Measurements from ENCODE around the gene RAB5IF.
"Not testable (repeated sequence)": the region's sequence is repeated elsewhere in the genome, so short reads cannot be mapped to it uniquely, and the experiment has no call there.

The RAB5IF gene

GRCh38 chr20:36629719-36630681, 24.4 kb downstream of the RAB5IF start:
- peak in 1 of 2 donors; percentile 16 for DNase-seq (ENCODE audit: low read depth in 2 of 2)

GRCh38 chr20:36631646-36632045, 26.1 kb downstream of the RAB5IF start:
- DNase-seq (ENCODE audit: low read depth in 2 of 2) = no peak

DNA sequence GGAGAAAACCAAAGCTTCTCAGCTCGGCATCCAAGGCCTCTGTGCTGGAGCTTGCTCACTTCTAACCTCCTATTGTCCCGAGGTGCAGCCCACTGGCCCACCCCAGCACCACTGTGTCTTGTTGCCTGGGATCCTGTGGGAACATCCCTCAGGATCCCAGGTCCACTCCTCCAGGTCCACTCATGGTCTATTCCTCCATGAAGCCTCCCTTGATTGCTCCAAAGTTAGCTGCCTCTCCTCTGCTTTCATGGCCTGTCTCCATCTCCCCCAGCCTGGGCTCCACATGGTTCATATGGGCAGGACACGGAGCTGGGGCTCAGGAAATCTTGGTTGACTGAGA, 26.5 kb downstream of the RAB5IF start:
- DNase-seq (ENCODE audit: low read depth in 2 of 2) = no peak

GRCh38 chr20:36632487-36633284, 27.1 kb downstream of the RAB5IF start:
- DNase-seq (ENCODE audit: low read depth in 2 of 2) = no peak

GRCh38 chr20:36633285-36633772, 27.8 kb downstream of the RAB5IF start:
- no peak for DNase-seq (ENCODE audit: low read depth in 2 of 2)

- DNase-seq (ENCODE audit: low read depth in 2 of 2) = no peak
These were observed 28.8 kb downstream of the RAB5IF start for GRCh38 chr20:36634342-36634741.

GRCh38 chr20:36638876-36639400, 33.4 kb downstream of the RAB5IF start:
- not testable (repeated sequence) for DNase-seq (ENCODE audit: low read depth in 2 of 2)

GRCh38 chr20:36641506-36641843, 35.9 kb downstream of the RAB5IF start:
- no peak for DNase-seq (ENCODE audit: low read depth in 2 of 2)

DNA sequence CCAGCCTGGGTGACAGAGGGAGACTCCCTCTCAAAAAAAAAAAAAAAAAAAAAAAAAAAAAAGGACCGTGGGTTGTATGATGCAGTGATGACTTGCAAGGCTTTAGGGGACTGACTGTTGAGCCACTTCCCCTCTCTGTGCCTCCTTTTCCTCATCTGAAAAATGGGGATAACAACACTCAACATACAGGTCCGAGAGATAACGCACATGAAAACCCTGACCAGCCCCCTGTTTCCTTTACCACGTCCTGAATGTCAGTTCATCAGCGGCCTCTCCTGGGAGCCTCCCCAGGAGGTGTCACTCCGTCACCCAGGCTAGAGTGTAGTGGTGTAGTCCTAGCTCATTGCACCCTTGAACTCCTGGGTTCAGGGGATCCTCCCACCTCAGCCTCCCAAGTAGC, 36.6 kb downstream of the RAB5IF start:
- no peak for DNase-seq (ENCODE audit: low read depth in 2 of 2)

- peak; percentile 46 to 48 for DNase-seq (ENCODE audit: low read depth in 2 of 2)
These were observed 38.6 kb downstream of the RAB5IF start for GRCh38 chr20:36644032-36644705.

- DNase-seq (ENCODE audit: low read depth in 2 of 2) = peak in 1 of 2 donors; percentile 45
These were observed 39.1 kb downstream of the RAB5IF start for GRCh38 chr20:36644706-36645095.

DNA sequence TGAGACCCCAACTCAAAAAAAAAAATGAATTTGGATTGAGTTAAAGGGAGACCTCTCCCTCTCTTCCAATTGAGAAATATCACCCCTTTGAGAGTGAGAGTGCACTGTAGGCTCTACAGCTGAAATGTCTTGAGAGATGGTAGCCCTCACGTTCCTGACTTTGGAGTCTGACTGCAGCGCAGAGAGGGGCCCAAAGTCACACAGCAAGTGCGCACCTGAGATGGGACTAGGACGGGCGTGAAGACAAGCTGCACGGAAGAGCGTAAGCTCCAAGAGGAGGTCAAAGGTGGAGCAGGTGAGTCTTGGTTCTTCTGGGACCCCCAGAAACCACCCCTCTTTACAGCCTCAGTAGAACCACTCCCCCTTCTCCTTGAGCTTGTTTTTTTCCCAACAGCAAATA, 39.8 kb downstream of the RAB5IF start:
- no peak for DNase-seq (ENCODE audit: low read depth in 2 of 2)

- peak; percentile 37 to 55 for DNase-seq (ENCODE audit: low read depth in 2 of 2)
These were observed 40.4 kb downstream of the RAB5IF start, which contains the start of gene SLA2 for GRCh38 chr20:36645998-36646397. SLA2 (minus strand) TSS chr20:36646196; CDS start chr20:36641335, 4,861 bp downstream.

DNA sequence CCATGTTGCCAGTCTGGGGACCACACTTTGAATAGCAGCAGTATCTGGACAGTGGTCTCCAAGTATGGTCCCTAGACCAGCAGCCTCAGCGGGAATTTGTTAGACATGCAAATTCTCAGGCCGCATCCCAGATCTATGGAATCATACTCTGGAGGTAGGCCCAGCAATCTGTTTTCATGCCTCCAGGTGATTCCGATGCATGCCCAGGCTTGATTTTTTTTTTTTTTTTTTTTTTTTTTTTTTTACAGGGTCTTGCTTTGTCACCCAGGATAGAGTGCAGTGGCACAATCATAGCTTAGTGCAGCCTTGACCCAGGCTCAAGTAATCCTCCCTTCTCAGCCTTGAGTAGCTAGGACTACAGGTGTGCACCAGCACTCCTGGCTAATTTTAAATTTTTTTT, 41.1 kb downstream of the RAB5IF start:
- no peak for DNase-seq (ENCODE audit: low read depth in 2 of 2)

DNA sequence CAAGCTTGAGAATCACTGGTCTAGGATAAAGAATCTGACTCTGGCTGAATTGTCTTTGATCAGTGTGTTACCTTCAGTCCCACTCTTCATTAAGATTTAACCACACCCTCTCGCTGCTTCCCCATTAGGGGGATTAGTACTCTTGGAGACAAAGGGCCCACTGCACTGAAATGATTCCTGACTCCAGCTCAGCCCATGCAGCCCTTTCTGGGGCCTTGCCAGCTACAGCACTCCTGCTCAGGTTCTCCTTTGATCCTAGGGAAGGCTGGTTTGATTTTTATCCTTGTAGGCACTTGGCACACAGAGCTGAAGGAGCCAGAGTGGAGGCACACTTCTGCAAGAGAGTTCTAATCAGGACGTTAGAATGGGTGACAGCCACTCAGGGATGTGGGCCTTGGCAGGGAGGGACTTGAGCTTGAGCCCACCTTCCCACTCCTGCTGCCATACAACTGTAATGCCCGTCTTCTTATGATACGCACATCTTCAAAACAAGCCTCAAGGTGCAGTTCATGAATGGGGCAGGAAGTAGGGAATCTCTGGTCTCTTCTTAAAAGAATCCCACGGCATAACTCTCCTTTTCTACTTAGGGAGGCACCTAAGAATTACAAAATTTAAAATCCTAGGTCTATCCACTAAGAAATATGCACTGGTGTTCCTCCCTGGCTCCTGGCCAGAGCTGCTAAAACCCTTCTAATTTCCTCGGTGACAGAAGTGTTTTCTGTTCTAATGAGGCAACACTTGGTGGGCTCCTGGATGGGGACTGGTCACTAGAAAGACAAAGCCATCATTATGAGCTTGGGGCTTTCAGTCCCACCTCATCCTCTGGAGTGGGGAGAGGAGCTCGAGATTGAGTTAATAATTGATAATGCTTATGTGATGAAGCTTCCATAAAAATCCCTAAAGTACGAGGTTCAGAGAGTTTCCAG, 41.9 kb downstream of the RAB5IF start:
- no peak for DNase-seq (ENCODE audit: low read depth in 2 of 2)

- DNase-seq (ENCODE audit: low read depth in 2 of 2) = no peak
These were observed 47.9 kb downstream of the RAB5IF start for GRCh38 chr20:36653456-36653855.

DNA sequence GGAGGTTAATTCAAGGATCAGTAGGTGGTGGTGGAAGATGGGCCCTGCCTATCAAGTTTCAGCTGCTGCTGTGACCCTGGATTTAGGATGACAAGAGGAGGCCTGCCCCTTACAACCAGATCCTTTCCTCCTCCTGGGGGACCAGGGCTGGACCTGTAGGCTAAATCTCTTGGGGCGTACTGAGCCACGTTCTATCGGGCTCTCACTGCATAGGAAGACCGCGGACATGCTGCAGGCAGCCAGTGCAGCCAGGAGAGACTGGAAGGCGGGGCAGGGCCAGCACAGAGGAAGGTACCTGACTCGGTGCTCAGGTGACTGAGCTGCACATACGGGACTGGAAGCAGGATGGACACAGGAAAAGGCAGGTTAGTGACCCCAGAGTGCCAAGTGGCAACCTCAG, 48.9 kb downstream of the RAB5IF start:
- no peak for DNase-seq (ENCODE audit: low read depth in 2 of 2)

DNA sequence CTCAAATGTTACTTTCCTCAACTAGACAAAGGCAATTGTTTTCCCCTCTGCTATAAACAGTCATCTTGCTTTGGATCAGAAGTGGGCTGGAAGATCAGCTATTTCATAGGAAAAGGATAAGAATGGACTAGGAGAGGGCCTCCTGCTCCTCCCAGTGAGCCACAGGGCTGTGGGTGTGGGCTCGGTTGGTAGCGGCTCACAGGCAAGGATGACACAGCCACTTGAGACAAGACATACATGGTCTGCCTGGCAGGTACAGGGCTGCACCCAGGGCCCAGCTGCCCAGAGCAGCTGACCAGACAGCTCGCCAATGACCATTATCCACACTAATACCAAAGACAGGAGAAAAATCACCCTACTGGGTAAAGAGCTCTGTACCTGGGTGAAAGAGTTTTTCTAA, 49.4 kb downstream of the RAB5IF start:
- no peak for DNase-seq (ENCODE audit: low read depth in 2 of 2)

- DNase-seq (ENCODE audit: low read depth in 2 of 2) = no peak
These were observed 51.2 kb downstream of the RAB5IF start for GRCh38 chr20:36656733-36657132.

DNA sequence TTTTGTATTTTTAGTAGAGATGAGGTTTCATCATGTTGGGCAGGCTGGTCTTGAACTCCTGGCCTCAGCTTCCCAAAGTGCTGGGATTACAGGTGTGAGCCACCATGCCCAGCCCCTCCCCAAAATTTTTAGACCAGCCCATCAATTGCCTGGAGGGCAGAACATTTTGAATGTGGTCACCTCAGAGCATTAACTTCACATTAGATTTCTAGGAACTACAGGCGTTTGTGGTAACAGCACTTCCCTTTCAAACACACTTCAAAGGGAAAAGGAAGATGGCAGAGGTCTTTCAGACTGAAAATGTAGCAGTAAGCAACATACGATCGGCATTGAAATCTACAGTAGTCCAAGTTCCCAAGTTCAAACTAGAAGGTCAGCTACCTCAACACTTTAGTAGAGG, 52.7 kb downstream of the RAB5IF start:
- no peak for DNase-seq (ENCODE audit: low read depth in 2 of 2)
